ENCODE data around the gene RIC8A.
"Not testable (repeated sequence)": the region's sequence is repeated elsewhere in the genome, so short reads cannot be mapped to it uniquely, and the experiment has no call there.

Gene RIC8A

GRCh38 chr11:220641-221215, 13.2 kb downstream of the RIC8A start:
- FAIRE-seq: not testable (repeated sequence)

- no peak for FAIRE-seq
Observed at GRCh38 chr11:221539-221938, 14.0 kb downstream of the RIC8A start.

GRCh38 chr11:221998-222789, 14.7 kb downstream of the RIC8A start:
- no peak for FAIRE-seq

- no peak for FAIRE-seq
Observed at GRCh38 chr11:223026-223789, 15.7 kb downstream of the RIC8A start.

GRCh38 chr11:223884-224283, 16.4 kb downstream of the RIC8A start:
- FAIRE-seq: no peak

- FAIRE-seq: no peak
Observed at GRCh38 chr11:224424-224823, 16.9 kb downstream of the RIC8A start.

GRCh38 chr11:225734-226453, 18.4 kb downstream of the RIC8A start:
- no peak for FAIRE-seq

- FAIRE-seq: no peak
Observed at GRCh38 chr11:227824-228379, 20.4 kb downstream of the RIC8A start.

- no peak for FAIRE-seq
Observed at GRCh38 chr11:230431-230830, 22.9 kb downstream of the RIC8A start.

- FAIRE-seq: no peak
Observed at GRCh38 chr11:232783-233565, 25.5 kb downstream of the RIC8A start.

GRCh38 chr11:235180-235579, 27.7 kb downstream of the RIC8A start:
- no peak for FAIRE-seq

GRCh38 chr11:235609-235996, 28.1 kb downstream of the RIC8A start:
- FAIRE-seq: no peak

GRCh38 chr11:235997-236773, 28.7 kb downstream of the RIC8A start, which contains the start of gene SIRT3:
TSS of gene SIRT3 (minus strand) at chr11:236342. CDS start at chr11:236328, 14 bp downstream.
- no peak for FAIRE-seq

GRCh38 chr11:236774-237767, 29.6 kb downstream of the RIC8A start, which contains the start of gene PSMD13:
TSS of gene PSMD13 (plus strand) at chr11:236976. CDS start at chr11:237050, 74 bp downstream.
- no peak for FAIRE-seq

- FAIRE-seq: not testable (repeated sequence)
Observed at GRCh38 chr11:238346-238745, 30.8 kb downstream of the RIC8A start.

- no peak for FAIRE-seq
Observed at GRCh38 chr11:240315-240714, 32.8 kb downstream of the RIC8A start.

- no peak for FAIRE-seq
Observed at GRCh38 chr11:241634-242033, 34.1 kb downstream of the RIC8A start.

GRCh38 chr11:244376-244775, 36.9 kb downstream of the RIC8A start:
- FAIRE-seq: no peak

- FAIRE-seq: no peak
Observed at GRCh38 chr11:249062-249461, 41.6 kb downstream of the RIC8A start.

- no peak for FAIRE-seq
Observed at GRCh38 chr11:250274-250673, 42.8 kb downstream of the RIC8A start.

Data from endometrium (tissue), 2 donors.